ENCODE results near the gene SLC37A1.

SLC37A1 gene

DNA sequence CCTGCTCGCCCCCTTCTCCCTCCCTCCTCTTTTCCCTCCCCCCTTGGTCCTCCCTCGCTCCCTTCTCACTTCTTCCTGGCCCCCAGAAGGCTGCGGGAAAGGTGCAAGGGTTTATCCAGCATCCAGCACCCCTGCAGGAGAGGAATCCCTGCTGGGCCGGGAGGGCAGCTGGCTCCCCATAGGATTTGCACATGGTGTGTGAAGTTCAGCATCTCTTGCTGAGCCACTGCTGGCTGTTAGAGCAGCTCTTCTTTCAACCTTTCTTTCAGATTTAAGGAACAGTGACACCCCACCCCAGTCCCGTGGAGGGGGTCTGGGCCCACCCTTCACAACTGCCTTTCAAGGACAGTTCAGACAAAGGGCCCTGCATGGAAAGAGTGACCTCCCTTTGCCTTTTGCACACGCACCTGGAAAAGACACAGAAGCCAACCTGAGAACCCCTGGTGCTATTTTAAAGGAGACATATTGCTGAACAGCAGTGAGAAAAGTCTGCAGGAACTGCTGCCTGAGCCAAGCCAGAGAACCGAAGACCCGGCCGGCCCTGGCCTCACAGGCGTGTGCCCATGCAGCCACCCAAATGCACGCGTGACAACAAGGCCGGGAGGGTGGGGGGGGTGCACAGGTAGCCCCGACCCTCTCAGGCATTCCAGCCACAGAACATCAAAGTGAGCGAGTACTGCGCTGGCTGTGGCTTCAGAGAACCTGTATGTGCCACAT, 66.6 kb downstream of the SLC37A1 start:
- H3K27ac ChIP-seq = no peak overlapping the region
- TF ChIP-seq, protein P1, sequence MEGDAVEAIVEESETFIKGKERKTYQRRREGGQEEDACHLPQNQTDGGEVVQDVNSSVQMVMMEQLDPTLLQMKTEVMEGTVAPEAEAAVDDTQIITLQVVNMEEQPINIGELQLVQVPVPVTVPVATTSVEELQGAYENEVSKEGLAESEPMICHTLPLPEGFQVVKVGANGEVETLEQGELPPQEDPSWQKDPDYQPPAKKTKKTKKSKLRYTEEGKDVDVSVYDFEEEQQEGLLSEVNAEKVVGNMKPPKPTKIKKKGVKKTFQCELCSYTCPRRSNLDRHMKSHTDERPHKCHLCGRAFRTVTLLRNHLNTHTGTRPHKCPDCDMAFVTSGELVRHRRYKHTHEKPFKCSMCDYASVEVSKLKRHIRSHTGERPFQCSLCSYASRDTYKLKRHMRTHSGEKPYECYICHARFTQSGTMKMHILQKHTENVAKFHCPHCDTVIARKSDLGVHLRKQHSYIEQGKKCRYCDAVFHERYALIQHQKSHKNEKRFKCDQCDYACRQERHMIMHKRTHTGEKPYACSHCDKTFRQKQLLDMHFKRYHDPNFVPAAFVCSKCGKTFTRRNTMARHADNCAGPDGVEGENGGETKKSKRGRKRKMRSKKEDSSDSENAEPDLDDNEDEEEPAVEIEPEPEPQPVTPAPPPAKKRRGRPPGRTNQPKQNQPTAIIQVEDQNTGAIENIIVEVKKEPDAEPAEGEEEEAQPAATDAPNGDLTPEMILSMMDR (conservative IDR thresholded peaks at IDR 0.05) = no peak

DNA sequence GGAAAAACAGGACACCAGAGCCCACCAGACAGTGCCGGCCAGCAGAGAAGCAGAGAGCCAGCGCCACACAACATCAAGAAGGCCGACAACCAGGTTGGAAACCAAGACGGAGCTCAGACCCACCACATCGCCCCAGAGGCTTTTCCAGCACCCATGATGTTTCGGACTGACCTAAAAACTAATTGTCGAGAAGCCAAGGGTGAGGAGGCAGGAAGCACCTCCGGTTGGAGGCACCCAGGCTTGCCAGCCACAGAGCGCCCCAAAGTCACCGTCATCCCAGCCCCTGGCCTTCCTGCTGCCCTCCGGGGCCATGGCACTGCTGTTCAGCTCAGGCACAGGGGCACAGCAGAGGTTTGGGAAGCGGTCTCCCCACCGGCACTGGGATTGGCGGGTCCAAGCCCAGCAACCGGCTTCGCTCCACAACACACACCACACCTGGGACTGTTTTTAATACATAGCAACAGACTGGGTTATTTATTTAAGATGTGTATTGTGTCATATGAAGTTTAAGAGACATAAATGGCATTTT, 67.2 kb downstream of the SLC37A1 start:
- TF ChIP-seq, protein P1 (conservative IDR thresholded peaks at IDR 0.05) = no peak

GRCh38 chr21:42581336-42581992, 67.8 kb downstream of the SLC37A1 start:
- no peak overlapping the region for H3K27ac ChIP-seq

More for the DNA sequence above, 67.2 kb downstream of the SLC37A1 start:
- H3K27ac ChIP-seq = no peak overlapping the region

DNA sequence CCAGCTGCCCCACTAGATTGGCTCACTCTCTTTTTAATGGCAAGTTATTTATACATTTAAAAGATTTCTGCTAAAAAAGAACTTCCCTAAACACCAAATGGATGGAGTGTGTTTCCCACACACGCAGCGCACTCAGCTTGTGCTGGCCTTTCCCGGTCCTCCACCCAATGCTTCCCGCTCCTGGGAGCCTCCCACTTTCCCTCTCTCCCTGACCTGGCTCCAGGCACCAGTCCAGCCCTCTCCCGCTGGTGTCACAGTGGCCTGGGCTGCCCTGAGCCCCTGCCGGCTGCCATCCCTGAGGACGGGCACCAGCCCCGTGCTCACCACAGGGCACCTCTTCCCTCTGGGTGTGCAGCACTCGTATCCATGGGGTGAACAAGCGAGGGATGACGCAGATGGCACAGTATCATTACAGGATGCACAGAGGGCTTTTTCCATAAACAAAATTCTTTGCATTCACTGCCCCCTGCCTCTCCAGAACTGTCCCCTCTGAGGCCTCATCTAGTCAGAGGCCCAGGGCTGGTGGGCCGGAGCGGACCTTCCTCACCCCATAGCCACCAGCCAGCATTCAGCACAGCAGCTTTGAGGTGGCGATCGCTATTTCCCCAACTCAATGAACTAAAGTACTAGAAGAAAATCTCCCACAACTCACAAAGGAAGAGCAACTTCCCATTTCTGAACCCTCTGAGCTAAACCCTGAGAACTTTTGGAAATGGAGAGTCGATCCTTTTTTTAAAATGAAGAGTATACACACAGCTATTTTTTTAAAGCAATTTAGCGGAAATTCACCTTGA, 68.5 kb downstream of the SLC37A1 start:
- 0 out of 2 replicates have a peak overlapping the region, but pooled peaks have one; percentile 3 for H3K27ac ChIP-seq
- TF ChIP-seq, protein P1 (conservative IDR thresholded peaks at IDR 0.05) = no peak

More at GRCh38 chr21:42581336-42581992, 67.8 kb downstream of the SLC37A1 start:
- TF ChIP-seq, protein P1 (conservative IDR thresholded peaks at IDR 0.05) = no peak

GRCh38 chr21:42582787-42583476, 69.3 kb downstream of the SLC37A1 start:
- no peak overlapping the region for H3K27ac ChIP-seq
- TF ChIP-seq, protein P1 (conservative IDR thresholded peaks at IDR 0.05) = no peak

- H3K27ac ChIP-seq = peak overlapping the region; percentile 27; the same call in 1 of the 2 replicates
- TF ChIP-seq, protein P1 (conservative IDR thresholded peaks at IDR 0.05) = no peak
These were observed 70.0 kb downstream of the SLC37A1 start for GRCh38 chr21:42583477-42584295.
